HG02973 (cell line): ENCODE data around the gene CDH4.

Source experiments
- ATAC-seq: cut with Tn5 transposase; IDR thresholded peaks from one replicate; pipeline ENCODE4 v1.9.1; 2021; ENCODE audit warnings: moderate library complexity; ENCODE audit not compliant: unreplicated experiment

CDH4 gene

DNA sequence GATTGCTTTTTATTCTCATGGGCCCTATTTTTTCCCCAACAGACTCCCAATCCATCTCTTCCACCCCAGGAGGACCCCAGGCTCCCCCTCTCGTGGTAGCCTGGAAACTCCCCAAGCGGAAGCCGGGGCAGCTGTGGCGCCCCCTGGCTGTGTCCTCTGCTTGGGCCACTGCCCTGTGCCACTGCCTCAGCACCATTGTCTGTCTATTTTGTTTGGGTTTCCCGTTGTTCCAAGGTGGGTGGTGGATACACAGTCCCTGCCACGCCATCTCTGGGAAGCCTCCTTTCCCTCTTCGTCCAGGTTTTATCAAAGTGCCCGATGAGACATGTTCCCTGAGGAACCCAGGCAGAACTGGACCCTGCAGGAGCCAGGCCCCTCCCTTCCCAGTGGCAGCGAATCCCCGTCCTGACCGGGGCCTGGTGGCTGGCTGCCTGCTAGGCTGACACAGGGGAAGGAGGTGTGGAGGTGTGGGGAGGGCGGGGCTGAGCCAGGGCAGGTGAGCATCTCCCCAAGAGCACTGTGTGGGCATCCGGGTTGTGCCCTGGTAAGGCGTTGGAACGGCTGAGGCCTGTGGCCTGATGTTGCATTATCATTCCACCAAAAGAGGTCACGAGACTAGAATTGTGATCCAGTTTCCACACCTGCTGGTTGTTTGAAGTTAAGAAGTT, 228.2 kb downstream of the CDH4 start:
- ATAC-seq = no peak

DNA sequence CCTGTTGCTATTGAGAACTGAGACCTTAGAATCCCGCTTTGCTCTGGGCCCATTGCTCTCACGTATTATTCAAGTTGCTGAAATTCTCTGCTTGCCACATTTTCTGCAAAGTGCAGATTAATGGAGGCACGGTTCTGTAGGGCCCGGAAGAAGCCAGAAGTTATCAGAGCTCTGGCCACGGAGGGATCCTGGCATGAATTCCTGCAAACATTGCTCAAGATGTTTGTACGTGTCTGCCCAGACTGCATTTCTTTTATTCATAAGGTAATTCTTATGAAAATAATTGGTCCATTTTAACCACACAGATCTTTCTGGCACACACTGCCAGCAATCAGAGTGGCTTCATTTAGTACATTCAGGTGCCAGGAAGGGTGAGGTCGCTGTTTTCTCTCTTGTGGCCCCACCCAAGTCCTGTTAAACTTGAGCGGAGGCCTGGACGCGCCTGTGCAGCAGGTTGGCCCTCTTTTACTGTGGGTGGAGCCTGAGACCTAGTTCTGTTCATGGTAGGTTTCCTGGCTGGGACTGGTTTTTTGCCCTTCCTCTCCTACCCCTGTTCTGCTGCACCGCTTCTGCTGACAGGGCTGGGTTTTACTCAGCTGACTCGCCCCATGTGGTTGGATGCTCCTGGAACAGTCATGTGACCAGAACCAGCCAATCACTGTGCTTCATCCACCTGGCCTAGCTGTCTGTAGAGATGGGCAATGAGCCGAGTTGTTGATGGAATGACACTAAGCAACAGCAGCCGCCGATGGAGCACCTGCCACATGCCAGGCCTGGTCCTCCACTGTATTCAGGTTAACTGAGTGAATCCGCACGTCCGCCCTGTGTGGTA, 230.2 kb downstream of the CDH4 start:
- ATAC-seq = no peak

DNA sequence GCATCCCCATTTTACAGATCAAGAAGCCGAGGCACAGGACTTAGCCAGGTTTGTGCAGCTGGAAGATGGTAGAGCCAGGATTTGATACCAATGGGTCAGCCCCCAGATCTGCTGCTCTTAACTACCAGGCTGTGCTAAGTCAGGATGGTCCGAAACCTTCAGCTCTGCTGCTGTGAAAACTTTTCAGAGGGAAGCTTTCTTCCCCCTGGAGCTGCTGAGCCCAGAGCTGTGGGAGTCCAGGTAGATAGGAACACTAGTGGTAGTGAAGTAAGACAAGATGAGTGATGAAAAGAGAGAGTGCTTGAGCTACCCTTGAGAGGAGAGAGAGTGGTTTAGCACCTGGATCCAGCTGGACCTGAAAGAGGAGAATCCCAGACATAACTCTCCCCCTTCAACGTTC, 230.8 kb downstream of the CDH4 start:
- ATAC-seq = no peak

DNA sequence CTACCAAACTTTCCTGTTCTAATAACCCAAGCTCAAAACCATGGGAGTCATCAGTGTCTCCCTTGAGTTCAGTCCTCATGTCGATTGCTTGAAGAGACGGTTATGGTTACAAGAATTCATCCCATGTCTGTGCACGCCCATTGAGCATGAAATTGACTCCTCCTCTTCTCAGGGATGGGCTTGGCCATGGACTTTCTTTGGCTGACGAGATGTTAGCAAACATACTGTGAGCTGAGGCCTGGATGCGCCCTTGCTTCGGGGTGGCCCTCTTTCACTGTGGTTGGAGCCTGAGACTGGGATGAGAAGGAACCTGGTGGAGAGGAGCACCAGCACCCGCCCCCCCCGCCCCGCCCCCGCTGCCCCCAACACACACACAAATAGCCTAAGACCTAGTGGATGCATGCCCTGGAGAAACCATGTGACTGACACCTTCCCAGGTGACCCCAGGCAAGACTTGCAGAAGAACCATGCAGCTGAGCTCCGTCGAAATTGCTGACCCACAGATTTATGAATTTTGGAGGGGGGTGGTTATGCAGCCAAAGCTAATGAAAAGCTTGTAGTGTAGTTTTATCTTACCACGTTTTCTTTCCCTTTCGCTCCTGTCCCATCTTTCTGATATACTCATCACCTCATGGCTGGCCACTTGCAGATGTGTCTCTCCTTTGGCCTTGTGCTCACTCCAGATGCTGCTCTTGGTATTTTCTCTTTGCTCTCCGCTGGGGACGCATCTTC, 231.4 kb downstream of the CDH4 start:
- ATAC-seq = no peak

DNA sequence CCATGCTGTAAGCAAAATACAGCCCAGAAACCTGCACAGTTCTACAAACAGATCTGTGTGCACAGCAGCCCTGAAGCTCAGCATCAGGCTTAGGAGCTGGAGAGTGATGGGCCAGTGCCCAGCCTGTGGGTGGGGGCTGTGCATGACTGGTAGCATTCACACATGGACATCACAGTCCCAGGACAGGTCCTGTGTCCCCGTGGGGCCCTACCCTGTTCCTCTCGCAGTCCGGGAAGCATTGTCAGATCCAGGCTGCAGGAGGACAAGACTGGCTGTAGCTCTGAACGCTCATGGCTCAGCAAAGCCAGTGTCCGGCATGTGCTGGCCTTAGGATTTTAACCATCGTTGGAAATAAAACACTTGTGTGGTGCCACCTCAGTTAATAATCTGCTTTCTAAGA, 234.1 kb downstream of the CDH4 start:
- no peak for ATAC-seq

DNA sequence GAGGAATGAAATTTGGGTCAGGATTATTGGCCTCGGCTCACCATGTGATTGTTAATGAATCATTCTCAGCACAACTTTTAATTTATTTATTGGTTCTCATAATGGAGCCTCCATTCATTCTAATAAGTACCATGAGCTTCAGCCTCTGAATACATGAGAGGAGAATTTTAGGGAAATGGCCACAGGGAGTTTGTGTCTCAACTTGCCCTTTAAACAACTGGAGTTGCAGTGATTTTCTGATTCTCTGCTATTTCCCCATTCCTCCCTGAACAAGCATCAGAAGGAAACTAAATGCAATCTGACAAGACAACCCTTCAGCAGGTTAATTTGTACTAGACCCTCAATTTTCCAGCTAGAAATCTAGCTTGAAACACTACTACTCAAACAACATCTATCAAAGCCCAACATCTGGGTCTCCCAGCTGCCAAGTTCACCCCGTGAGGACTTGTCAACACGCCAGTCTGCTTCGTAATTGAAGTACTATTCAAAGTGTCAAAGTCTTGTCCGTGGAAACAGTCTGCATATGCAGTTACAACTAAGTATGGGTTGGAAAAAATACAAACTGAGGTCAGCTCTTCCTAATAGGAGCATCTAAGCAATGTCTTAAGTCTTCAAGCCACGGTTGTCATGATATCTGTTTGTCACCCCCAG, 235.4 kb downstream of the CDH4 start:
- ATAC-seq = no peak

DNA sequence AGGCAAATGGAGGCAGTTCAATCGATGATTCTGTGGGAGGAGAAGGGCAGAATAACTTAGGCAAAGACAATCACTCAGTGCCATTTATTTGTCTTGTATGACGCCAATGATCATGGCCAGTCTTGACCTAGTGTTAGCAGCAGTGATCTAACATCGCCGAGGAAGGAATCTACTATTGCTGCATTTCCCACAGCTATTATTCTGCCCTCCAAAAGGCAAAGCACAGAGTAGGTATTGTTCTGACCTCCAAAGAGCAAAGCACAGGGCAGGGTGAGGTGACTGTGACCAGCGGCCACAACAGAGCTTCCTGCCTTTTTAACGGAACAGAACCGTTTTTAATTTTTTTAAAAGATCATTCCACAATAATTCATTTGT, 235.9 kb downstream of the CDH4 start:
- ATAC-seq = no peak

DNA sequence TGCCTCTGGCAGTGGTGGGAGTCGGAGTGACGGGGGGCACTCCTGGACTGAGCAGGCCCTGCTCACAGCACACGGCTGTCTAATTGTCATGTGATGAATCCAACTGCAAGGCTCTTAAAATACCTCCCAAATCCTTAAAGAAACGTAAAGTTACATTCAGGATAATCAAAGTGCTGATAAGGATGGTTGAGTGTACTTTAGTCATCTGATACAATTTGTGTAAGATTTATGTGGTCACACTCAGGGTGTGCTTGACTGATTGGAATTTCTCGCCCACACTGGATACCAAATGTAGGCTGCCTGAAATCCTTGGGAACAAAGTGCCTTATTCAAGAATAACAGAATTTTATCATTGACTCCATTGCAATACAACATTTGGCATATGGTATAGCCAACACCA, 238.7 kb downstream of the CDH4 start:
- ATAC-seq = no peak

DNA sequence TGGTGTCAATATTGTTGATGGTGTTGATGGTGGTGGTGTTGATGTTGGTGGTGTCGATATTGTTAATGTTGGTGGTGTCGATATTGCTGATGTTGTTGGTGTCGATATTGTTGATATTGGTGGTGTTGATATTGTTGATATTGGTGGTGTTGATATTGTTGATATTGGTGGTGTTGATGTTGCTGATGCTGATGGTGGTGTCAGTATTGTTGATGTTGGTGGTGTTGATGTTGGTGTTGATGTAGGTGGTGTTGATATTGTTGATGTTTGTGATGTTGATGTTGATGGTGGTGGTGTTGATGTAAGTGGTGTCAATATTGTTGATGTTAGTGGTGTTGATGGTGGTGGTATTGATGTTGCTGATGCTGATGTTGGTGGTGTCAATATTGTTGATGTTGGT, 240.0 kb downstream of the CDH4 start:
- no peak for ATAC-seq

DNA sequence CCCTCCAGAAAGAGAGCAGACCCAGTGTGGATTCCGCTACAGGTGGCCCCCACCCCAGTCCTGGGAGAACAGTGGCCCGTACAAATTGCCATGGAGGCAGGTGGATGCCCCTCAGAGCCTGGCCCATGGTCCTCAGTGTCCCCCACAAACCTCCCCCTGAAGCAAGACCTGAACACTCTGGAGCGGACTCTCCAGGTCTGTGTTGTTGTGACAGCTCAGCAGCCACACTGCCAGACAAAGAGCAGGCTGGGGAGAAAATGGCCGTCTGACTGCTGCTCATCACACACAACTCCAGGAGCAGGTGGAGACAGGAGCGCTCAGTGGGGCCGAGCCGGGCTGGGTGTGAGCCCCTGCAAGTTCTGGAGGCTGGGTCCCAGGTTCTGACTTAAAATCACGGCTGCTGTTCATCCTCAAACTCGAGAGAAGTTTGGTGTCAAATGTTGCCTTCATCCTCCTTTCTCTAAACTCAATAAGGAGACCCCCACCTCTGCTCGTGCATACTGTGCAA, 241.8 kb downstream of the CDH4 start:
- ATAC-seq = no peak

DNA sequence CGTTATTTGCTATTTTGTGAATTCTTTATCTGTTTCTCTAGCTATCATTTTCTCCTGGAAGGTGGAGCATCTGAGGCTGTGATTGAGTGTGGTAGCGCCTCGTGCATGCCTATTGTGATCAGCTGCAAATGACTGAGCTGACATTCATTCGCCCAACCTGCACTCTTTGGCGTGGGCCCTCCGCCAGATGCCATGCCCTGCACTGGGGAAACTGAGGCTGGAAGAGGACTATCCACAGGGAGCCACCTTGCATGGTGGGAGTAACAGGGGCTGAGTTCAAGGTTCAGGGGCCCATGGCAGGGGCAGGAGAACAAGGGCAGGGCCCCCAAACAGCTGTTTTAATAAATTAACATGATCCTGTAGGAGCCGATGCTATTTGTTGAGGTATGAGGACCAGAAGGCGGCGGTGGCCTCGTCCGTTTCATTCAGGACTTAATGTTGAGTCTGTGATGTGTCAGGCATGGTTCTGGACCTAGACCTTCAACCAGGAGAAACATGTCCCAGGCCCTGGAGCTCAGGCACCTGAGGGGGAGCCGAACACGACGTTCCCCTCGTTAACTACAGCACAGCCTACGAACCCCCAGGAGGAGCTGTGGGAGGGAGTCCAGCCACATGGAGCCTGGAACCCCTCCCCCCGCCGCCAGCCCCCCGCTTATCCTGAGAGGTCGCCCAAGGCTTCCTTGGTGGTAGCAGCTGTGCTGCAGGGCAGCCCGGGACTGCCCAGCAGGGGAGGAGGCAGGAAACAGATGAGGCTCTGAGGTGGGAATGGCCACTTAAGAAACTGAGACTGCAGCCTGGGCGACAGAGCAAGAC, 242.9 kb downstream of the CDH4 start:
- no peak for ATAC-seq

DNA sequence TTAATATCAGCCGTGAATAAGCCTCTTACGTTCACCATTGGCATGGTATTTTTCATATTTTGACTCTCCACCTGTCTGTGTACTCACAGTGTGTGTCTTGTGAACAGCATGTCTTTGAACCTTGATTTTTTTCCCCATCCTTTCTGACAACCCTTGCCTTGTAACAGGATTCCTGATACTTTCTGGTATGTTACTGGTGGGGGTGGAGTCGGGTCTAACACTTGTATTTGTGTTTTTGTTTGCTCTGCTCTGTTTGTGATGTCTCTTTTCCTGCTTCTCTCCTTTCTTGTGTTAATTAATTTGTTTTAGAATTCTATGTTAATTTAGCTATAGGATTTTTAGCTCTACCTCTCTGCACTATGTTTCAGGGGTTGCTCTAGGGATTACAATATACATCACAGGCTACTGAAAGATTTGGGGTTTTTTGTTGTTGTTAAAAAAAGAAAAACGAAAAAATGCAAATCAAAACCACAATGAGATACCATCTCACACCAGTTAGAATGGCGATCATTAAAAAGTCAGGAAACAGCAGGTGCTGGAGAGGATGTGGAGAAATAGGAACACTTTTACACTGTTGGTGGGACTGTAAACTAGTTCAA, 245.1 kb downstream of the CDH4 start:
- ATAC-seq = no peak

DNA sequence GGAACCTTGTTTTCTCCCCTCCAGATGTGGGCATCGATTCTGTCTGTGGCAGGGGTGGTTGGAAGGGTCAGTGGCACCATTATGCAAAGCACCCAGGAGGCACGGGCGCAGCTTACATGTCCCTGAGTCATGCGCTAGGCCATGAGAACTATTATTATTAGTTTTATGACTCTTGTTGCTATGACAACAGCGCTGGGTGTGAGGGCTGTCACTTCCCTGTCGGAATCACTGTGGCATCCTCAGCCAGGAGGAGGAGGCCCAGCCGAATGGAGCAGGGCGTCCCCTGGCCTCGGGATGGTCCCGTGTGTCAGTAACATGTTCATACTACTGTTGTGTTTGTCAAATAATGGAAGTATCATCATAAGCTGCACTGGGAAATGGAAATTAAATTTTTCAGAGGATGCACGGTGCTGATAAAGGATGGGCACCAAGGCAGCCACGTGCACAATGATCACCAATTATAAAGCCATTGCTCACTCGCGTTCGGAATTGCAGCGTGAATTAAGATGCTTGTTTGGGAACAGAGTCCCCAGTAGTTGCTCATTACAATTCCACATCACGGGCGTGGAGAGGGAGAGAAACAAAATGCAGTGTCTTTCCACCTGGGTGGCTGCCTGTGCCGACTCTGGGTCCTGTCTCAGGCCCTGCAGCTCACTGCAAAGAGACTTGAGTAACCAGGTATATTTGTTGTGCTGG, 247.9 kb downstream of the CDH4 start:
- ATAC-seq = no peak

DNA sequence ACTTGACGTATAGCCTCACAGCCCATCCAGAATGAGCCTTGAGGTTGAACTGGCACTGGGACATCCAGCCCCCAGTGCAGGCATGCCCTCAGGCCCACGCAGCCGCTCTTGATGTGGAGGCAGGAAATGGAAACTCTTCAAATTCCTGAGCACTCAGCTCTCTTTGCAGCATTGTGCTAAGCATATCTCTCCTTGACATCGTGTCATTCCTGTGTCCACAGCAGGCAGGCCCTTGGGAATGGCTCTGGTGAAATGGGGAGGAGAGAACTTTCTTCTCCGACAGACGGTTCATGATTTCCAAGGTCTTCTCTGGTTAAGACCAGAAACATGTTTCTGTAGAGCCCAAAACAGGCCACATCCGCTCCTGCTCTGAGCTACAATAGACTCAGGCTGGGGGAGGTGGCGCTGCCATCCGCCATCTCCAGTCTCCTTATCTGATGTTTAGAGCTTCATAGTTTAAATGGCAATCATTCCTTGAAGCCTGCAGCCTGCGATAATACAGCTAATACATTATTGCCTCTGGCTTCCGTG, 248.8 kb downstream of the CDH4 start:
- no peak for ATAC-seq

DNA sequence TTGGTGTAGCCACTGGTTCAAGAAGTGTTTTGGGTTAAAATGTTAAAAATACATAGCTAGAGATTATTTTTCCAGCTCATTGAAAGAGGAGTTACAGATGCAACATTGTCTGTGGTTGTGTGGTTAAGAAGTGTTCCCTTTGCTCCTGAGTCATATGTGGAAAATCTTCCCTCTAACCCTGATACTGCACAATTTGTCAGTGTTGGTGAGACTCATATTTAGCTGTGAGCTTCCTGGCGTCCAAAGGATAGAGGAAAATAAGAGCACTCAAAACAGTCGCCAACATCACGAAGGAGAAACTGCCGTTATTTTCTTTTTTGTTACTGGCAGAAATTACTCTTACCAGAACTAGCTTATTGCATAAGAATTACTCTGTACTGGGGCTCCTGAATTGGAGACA, 250.4 kb downstream of the CDH4 start:
- ATAC-seq = no peak

DNA sequence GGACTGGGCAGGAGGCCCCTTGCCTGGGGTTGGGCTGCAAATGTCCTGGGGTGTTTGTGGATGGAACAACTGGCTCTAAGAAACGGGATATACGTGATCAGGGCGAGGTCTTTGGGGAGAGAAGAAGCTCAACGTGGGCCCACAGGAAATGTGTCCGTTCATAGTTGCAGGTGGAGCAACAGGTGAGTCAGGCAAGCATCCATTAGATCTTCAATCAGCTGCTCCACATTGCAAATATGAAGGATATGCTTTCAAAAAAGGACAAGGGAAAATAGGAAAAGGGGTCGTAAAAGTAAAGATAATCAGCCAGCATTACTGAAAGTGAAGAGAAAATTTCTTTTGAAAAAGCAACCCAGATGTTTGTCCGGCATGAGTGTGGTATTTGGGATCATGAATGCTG, 251.0 kb downstream of the CDH4 start:
- ATAC-seq = no peak

DNA sequence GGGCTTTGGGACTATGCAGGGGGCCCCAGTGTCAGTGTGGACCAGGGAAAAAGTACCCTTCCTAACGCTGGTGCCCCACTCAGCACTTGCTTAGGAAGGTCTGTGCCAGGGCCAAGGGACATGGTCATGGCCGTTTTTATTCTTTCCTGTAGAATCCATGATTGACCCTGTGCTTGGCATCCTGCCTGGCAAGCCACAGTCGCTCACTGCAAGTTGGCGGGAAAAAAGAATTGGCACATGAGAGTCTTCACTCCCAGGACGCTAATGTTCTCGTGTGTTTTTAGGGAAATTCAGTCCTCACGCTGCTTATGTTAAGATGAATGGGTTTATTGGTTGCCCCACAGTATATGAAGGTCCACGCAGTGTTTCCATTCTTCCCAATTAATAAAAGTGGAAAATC, 253.4 kb downstream of the CDH4 start:
- no peak for ATAC-seq

DNA sequence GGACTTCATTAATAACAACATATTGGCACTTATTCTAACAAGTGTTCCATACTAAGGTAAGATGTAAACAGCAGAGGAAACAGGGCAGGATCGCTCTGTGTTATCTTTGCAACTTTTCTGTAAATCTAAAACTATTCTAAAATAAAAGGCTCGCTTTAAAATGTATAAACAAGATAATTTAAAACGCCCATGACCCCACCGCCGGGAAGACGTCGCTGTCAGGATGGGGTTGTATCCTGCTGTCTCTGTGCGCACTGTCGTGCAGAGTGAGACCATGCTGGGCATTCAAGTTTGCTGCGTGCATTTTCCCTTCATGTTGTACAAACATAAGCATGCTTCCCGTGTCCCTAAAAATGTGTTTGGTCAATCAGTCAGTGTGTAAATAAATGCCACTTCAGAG, 255.7 kb downstream of the CDH4 start:
- no peak for ATAC-seq
